Tibial nerve (tissue), 4 donors: ENCODE measurements around the gene DYRK1A. TPM values are rescaled to one million over a fixed set of nuclear protein-coding genes. Genes with fewer than 3 reads are reported as not detected.

Experiments
- DNase-seq, 2 donors: peaks; one replicate each; pipeline ENCODE4 v3.0.0-alpha.2; 2019; ENCODE audit warnings: low spot score in 2 of 2
- H3K27ac ChIP-seq, 4 donors: fragments of 200-600 bp; sonication (generic) in 3 of 4; one replicate each; pipeline ENCODE4 v1.5.1; 2017 to 2019; ENCODE audit warnings: mild to moderate bottlenecking in 1 of 4
- H3K27me3 ChIP-seq, 2 donors: fragments of 200-600 bp; sonication (generic) in 1 of 2; one replicate each; pipeline versions ENCODE4 v1.5.1 to v1.6.0; 2017 to 2019
- H3K36me3 ChIP-seq, 3 donors: fragments of 200-600 bp; sonication (generic); one replicate each; pipeline ENCODE4 v1.5.1; 2018 to 2019
- H3K4me1 ChIP-seq, 4 donors: fragments of 200-600 bp; sonication (generic) in 3 of 4; one replicate each; pipeline ENCODE4 v1.5.1; 2017 to 2019
- H3K4me3 ChIP-seq, 4 donors: fragments of 200-600 bp; sonication (generic) in 3 of 4; one replicate each; pipeline ENCODE4 v1.5.1; 2017 to 2019; ENCODE audit warnings: mild to moderate bottlenecking in 1 of 4, moderate library complexity in 1 of 4
- H3K9me3 ChIP-seq, 4 donors: fragments of 200-600 bp; sonication (generic) in 3 of 4; one replicate each; pipeline ENCODE4 v1.5.1; 2017 to 2019
- EP300 ChIP-seq, 2 donors: sonication (generic); formaldehyde crosslinking; IDR thresholded peaks; one replicate each; pipeline ENCODE4 v1.6.1; 2017; ENCODE audit warnings: antibody characterized with exemption in 2 of 2, mild to moderate bottlenecking in 1 of 2
- POLR2A ChIP-seq, 2 donors: fragments of 450-650 bp; IDR thresholded peaks; one replicate each; pipeline ENCODE4 v1.6.1; 2017; ENCODE audit warnings: antibody characterized with exemption in 2 of 2, mild to moderate bottlenecking in 2 of 2, moderate library complexity in 2 of 2
- WGBS, 2 donors: methylation state at CpG; one replicate each; pipeline ENCODE4 v1.1.5; 2018; 5-methylcytosine and 5-hydroxymethylcytosine counted together
- total RNA-seq, 4 donors: library from RNA; depleted of rRNA; stranded (reverse); fragments of >200 nt; gene quantifications; one replicate each; pipeline ENCODE4 v1.1.0, GENCODE V29; 2016
- TF ChIP-seq, protein P1 (sequence below), 5 experiments: fragments of 200-600 bp in 3 of 5; fragments of 450-650 bp in 2 of 5; sonication (generic) in 3 of 5; IDR thresholded peaks; one replicate each; pipeline ENCODE4 v1.5.1; 2016 to 2019; ENCODE audit warnings: antibody characterized with exemption in 5 of 5, mild to moderate bottlenecking in 3 of 5, moderate library complexity in 2 of 5

DYRK1A gene
- total RNA-seq, 4 donors from 2014 or later = 65.8 to 81.6 (median 68.2) TPM

DNA sequence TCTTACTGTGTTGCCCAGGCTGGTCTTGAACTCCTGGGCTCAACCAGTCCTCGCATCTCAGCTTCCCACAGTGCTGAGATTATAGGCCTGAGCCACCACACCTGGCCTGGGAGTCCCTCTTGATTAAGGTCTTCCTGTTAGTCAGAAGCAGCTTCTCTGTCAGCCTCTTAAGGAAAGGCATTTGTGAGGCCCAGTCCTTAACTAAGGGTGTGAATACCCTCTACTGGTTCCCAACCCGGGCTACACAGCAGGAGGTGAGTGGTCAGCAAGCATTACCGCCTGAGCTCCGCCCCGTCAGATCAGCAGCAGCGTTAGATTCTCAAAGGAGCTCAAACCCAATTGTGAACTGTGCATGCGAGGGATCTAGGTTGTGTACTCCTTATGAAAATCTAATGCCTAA is 117.2 kb downstream of the DYRK1A start:
- Histone ChIP-seq H3K27me3 (no peaks in the 10 kb centered on the region), H3K4me3 (no peak overlapping the region), H3K9me3 (no peaks in the 10 kb centered on the region), H3K27ac (no peak overlapping the region), H3K4me1 (peaks cover 0 to 13% (median 0%) of the 10 kb centered on the region in 4 donors), H3K36me3 (peaks cover 0 to 43% (median 0%) of the 10 kb centered on the region in 3 donors)
- DNase-seq = no peak
- TF ChIP-seq, protein P1, sequence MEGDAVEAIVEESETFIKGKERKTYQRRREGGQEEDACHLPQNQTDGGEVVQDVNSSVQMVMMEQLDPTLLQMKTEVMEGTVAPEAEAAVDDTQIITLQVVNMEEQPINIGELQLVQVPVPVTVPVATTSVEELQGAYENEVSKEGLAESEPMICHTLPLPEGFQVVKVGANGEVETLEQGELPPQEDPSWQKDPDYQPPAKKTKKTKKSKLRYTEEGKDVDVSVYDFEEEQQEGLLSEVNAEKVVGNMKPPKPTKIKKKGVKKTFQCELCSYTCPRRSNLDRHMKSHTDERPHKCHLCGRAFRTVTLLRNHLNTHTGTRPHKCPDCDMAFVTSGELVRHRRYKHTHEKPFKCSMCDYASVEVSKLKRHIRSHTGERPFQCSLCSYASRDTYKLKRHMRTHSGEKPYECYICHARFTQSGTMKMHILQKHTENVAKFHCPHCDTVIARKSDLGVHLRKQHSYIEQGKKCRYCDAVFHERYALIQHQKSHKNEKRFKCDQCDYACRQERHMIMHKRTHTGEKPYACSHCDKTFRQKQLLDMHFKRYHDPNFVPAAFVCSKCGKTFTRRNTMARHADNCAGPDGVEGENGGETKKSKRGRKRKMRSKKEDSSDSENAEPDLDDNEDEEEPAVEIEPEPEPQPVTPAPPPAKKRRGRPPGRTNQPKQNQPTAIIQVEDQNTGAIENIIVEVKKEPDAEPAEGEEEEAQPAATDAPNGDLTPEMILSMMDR (IDR thresholded peaks at IDR 0.05) = no peak
- no peak for TF ChIP-seq POLR2A (IDR thresholded peaks at IDR 0.05)
- no peak for TF ChIP-seq EP300 (IDR thresholded peaks at IDR 0.05)
- 90 to 93% methylated on average over 7 of the region's 7 CpGs for whole genome bisulfite sequencing, 2 donors

DNA sequence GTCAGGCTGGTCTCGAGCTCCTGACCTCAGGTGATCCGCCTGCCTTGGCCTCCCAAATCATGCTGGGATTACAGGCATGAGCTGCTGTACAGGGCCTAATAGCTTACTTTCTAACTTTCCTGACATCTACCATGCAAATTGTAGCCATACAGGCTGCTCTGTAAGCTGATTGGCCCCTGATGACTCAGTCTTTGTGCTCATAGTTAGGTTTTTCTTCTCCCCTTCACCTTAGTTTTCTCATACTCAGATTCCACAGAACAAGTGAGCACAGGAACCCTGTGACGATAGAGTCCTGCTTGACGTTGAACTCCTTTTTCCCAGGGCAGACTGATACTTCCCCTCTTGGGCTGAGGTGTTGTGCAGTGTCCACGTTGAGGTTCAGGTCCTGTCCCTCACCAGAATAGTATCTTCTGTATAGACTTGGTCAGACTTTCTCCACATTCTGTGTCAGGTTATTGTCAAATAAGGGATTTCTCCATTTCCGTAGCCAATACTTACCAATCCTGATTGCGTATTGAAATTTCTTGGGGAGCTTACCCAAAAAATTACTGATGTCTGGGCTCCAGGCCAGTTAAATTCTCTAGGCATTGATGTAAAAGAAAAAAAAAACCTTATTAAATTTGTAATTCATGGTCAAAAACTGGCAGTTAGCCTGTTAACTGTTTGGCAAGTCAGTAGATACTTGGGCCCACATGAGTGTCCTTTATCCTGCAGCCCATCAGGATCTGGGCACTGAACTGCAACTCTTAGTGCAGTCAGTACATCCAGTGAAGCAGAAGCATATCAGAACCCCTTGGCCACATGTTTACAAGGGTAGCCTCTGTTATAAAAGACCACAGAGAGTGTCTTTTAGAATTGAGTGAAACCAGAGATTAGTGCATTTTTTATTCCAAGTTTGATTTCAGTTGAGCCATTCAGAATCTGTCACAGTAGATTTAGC is 118.2 kb downstream of the DYRK1A start:
- H3K27ac ChIP-seq = no peak overlapping the region
- no peak overlapping the region for H3K4me3 ChIP-seq
- WGBS, 2 donors = 81 to 83% methylated on average over 7 of the region's 7 CpGs
- DNase-seq = no peak
- H3K9me3 ChIP-seq = no peaks in the 10 kb centered on the region
- no peaks in the 10 kb centered on the region for H3K27me3 ChIP-seq
- H3K4me1 ChIP-seq = peaks cover 0 to 9% (median 0%) of the 10 kb centered on the region in 4 donors
- H3K36me3 ChIP-seq = peaks cover 0 to 43% (median 0%) of the 10 kb centered on the region in 3 donors
- TF ChIP-seq, protein P1 (IDR thresholded peaks at IDR 0.05) = no peak
- TF ChIP-seq EP300 (IDR thresholded peaks at IDR 0.05) (no peak), POLR2A (IDR thresholded peaks at IDR 0.05) (no peak)

DNA sequence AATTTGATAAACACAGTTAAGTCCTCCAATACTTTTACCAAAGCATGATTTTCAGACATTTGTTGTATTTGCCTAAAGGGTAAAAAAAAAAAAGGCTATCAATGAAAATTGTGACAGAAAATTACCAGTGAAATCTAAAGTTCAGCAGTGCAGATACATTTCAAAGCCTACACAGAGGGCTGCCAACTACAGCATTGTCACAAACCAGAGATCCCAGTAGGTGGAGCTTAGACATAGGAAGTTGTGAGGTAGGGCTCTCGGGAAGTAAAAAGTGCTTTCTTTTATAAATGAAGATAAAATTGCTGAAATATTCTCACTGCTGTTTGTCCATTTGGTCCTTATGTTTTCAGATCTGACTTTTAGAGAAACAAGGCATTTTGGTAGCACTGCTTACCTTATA is 123.0 kb downstream of the DYRK1A start:
- TF ChIP-seq POLR2A (IDR thresholded peaks at IDR 0.05) (no peak), EP300 (IDR thresholded peaks at IDR 0.05) (no peak)
- H3K27ac ChIP-seq = no peak overlapping the region
- 57 to 60% methylated on average over 1 of the region's 1 CpG for WGBS, 2 donors
- DNase-seq = no peak
- no peaks in the 10 kb centered on the region for H3K27me3 ChIP-seq
- H3K4me1 ChIP-seq = peaks cover 0 to 7% (median 0%) of the 10 kb centered on the region in 4 donors
- H3K4me3 ChIP-seq = no peak overlapping the region
- no peaks in the 10 kb centered on the region for H3K9me3 ChIP-seq
- peaks cover 0 to 33% (median 0%) of the 10 kb centered on the region in 3 donors for H3K36me3 ChIP-seq

DNA sequence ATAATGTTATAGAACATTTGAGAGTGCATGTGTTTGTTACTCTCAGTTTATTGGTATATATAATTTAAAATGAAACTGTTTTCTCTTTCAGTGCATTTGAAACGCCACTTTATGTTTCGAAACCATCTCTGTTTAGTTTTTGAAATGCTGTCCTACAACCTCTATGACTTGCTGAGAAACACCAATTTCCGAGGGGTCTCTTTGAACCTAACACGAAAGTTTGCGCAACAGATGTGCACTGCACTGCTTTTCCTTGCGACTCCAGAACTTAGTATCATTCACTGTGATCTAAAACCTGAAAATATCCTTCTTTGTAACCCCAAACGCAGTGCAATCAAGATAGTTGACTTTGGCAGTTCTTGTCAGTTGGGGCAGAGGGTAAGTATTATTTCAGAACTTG is 123.5 kb downstream of the DYRK1A start:
- Histone ChIP-seq H3K9me3 (no peaks in the 10 kb centered on the region), H3K36me3 (peaks cover 0 to 35% (median 0%) of the 10 kb centered on the region in 3 donors)

DNA sequence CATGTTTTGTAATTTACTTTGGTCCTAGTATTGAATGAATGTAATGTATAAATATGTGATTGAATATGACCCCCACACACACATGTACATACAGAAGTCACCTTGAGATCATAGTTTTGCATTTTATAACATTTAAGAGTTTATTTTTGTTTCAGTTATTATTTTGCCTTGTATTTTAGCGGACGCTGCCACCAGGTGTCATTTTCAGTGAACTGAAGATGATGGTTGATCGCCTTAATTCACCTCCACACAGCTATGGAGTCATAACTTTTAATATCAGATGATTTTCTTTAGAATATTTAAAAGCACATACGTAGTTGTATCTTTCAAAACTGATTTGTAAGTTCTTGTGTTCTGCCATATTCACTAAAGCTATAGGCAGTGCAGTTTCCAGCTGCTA is 130.4 kb downstream of the DYRK1A start:
- H3K9me3 ChIP-seq = peaks cover 0 to 9% (median 0%) of the 10 kb centered on the region in 4 donors
- peaks cover 0 to 8% (median 0%) of the 10 kb centered on the region in 4 donors for H3K4me1 ChIP-seq
- TF ChIP-seq POLR2A (IDR thresholded peaks at IDR 0.05) (no peak), EP300 (IDR thresholded peaks at IDR 0.05) (no peak)
- TF ChIP-seq, protein P1 (IDR thresholded peaks at IDR 0.05) = no peak
- DNase-seq = no peak
- peaks cover 0 to 55% (median 0%) of the 10 kb centered on the region in 3 donors for H3K36me3 ChIP-seq
- WGBS, 2 donors = 67 to 79% methylated on average over 4 of the region's 4 CpGs
- H3K4me3 ChIP-seq = no peak overlapping the region
- H3K27me3 ChIP-seq = no peaks in the 10 kb centered on the region
- no peak overlapping the region for H3K27ac ChIP-seq

More for the DNA sequence above, 123.5 kb downstream of the DYRK1A start:
- TF ChIP-seq, protein P1 (IDR thresholded peaks at IDR 0.05) = no peak
- TF ChIP-seq POLR2A (IDR thresholded peaks at IDR 0.05) (no peak), EP300 (IDR thresholded peaks at IDR 0.05) (no peak)
- no peaks in the 10 kb centered on the region for H3K27me3 ChIP-seq
- WGBS, 2 donors = 91 to 95% methylated on average over 7 of the region's 7 CpGs
- no peak for DNase-seq
- H3K4me1 ChIP-seq = peaks cover 0 to 1% (median 0%) of the 10 kb centered on the region in 4 donors
- H3K27ac ChIP-seq = no peak overlapping the region
- H3K4me3 ChIP-seq = no peak overlapping the region
